NT2/D1 (cell line): ENCODE measurements around the gene ASPSCR1.

Experiments used
- SUZ12 ChIP-seq: IDR thresholded peaks from 2 replicates; pipeline ENCODE4 v1.6.1; 2011; ENCODE audit not compliant: insufficient read length, insufficient read depth; ENCODE audit errors: extremely low read depth
- YY1 ChIP-seq: IDR thresholded peaks from 2 replicates; pipeline ENCODE4 v1.6.1; 2011; ENCODE audit not compliant: insufficient read length, insufficient read depth
- ZNF274 ChIP-seq: IDR thresholded peaks from 2 replicates; pipeline ENCODE4 v1.6.1; 2011; ENCODE audit warnings: mild to moderate bottlenecking, low read depth, low read length

- TF ChIP-seq YY1 (no peak), SUZ12 (no peak), ZNF274 (no peak)
These were observed 86.3 kb downstream of the ASPSCR1 start for GRCh38 chr17:82063424-82064415.
